H1 (cell line): ENCODE data around the gene PARD3. TPM values are rescaled to one million over a fixed set of nuclear protein-coding genes. Genes with fewer than 3 reads are reported as not detected.

Experiments used
- HDAC6 ChIP-seq: IDR thresholded peaks from one replicate; pipeline ENCODE4 v1.7.1; 2012; ENCODE audit warnings: low read depth, mild to moderate bottlenecking, inconsistent platforms, low read length, moderate library complexity
- POLR2AphosphoS5 ChIP-seq: IDR thresholded peaks from 2 replicates; pipeline ENCODE4 v1.6.1; 2011; ENCODE audit warnings: low read depth, low read length
- TAF1 ChIP-seq: IDR thresholded peaks from 2 replicates; pipeline ENCODE4 v1.6.1; 2011; ENCODE audit warnings: mild to moderate bottlenecking, low read depth, low read length
- TCF12 ChIP-seq: IDR thresholded peaks from 2 replicates; pipeline ENCODE4 v1.6.1; 2011; ENCODE audit warnings: low read depth, mild to moderate bottlenecking, low read length
- polyA plus RNA-seq, 7 experiments: library from polyadenylated mRNA; depleted of rRNA in 3 of 7; stranded (reverse) in 5 of 7; unstranded in 2 of 7; fragments of >200 nt in 5 of 7; fragments of 200-250 nt in 2 of 7; gene quantifications; 1 replicate in 5 of 7; 2 replicates in 1 of 7; 4 replicates in 1 of 7; pipeline versions ENCODE4 v1.2.1 to v1.2.3, GENCODE V29; 2011 to 2013; ENCODE audit warnings: missing spikeins in 2 of 7, mixed read lengths in 2 of 7
- total RNA-seq: library from RNA; stranded (reverse); fragmentation: NEBNext Ultra II Directional; extraction: Animal tissue kit (Norgen Biotek cat#: 25700); gene quantifications from 2 replicates; pipeline ENCODE4 v1.2.1, GENCODE V29; 2021
- TF ChIP-seq, protein P1 (sequence below): fragments of 300-600 bp; sonication (generic); IDR thresholded peaks from 2 replicates; pipeline ENCODE4 v1.7.1; 2012; ENCODE audit warnings: low read length, moderate library complexity, mild to moderate bottlenecking, inconsistent platforms; ENCODE audit not compliant: insufficient replicate concordance
- TF ChIP-seq, protein P2 (sequence below): IDR thresholded peaks from 2 replicates; pipeline ENCODE4 v1.6.1; 2011; ENCODE audit warnings: low read length, improper control_type of control experiment

Gene PARD3
- total and polyA plus RNA-seq, 2 of the 8 experiments (the other 6 are each of a cell fraction or from before 2014, with no cell fraction given), result 19.7 to 49.1 TPM

DNA sequence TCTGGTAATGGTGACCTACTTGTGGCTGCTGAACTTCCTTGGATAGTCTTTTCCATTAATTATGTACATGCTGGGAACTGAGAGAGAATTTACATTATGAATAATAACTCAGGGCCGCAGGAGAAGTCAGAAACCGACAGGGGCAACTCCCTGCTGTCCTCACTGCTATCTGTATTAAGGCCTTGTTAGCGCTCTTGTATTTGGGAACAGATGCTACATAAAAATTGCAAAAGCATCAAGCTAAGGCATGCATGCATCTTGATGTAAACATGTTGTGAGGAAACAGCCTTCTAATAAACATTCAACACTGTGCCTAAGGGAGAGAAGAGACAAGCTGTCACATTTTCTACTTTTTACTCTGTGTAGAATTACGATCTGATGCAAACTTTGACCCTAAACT, 158.4 kb downstream of the PARD3 start (continued):
- TF ChIP-seq, protein P1, sequence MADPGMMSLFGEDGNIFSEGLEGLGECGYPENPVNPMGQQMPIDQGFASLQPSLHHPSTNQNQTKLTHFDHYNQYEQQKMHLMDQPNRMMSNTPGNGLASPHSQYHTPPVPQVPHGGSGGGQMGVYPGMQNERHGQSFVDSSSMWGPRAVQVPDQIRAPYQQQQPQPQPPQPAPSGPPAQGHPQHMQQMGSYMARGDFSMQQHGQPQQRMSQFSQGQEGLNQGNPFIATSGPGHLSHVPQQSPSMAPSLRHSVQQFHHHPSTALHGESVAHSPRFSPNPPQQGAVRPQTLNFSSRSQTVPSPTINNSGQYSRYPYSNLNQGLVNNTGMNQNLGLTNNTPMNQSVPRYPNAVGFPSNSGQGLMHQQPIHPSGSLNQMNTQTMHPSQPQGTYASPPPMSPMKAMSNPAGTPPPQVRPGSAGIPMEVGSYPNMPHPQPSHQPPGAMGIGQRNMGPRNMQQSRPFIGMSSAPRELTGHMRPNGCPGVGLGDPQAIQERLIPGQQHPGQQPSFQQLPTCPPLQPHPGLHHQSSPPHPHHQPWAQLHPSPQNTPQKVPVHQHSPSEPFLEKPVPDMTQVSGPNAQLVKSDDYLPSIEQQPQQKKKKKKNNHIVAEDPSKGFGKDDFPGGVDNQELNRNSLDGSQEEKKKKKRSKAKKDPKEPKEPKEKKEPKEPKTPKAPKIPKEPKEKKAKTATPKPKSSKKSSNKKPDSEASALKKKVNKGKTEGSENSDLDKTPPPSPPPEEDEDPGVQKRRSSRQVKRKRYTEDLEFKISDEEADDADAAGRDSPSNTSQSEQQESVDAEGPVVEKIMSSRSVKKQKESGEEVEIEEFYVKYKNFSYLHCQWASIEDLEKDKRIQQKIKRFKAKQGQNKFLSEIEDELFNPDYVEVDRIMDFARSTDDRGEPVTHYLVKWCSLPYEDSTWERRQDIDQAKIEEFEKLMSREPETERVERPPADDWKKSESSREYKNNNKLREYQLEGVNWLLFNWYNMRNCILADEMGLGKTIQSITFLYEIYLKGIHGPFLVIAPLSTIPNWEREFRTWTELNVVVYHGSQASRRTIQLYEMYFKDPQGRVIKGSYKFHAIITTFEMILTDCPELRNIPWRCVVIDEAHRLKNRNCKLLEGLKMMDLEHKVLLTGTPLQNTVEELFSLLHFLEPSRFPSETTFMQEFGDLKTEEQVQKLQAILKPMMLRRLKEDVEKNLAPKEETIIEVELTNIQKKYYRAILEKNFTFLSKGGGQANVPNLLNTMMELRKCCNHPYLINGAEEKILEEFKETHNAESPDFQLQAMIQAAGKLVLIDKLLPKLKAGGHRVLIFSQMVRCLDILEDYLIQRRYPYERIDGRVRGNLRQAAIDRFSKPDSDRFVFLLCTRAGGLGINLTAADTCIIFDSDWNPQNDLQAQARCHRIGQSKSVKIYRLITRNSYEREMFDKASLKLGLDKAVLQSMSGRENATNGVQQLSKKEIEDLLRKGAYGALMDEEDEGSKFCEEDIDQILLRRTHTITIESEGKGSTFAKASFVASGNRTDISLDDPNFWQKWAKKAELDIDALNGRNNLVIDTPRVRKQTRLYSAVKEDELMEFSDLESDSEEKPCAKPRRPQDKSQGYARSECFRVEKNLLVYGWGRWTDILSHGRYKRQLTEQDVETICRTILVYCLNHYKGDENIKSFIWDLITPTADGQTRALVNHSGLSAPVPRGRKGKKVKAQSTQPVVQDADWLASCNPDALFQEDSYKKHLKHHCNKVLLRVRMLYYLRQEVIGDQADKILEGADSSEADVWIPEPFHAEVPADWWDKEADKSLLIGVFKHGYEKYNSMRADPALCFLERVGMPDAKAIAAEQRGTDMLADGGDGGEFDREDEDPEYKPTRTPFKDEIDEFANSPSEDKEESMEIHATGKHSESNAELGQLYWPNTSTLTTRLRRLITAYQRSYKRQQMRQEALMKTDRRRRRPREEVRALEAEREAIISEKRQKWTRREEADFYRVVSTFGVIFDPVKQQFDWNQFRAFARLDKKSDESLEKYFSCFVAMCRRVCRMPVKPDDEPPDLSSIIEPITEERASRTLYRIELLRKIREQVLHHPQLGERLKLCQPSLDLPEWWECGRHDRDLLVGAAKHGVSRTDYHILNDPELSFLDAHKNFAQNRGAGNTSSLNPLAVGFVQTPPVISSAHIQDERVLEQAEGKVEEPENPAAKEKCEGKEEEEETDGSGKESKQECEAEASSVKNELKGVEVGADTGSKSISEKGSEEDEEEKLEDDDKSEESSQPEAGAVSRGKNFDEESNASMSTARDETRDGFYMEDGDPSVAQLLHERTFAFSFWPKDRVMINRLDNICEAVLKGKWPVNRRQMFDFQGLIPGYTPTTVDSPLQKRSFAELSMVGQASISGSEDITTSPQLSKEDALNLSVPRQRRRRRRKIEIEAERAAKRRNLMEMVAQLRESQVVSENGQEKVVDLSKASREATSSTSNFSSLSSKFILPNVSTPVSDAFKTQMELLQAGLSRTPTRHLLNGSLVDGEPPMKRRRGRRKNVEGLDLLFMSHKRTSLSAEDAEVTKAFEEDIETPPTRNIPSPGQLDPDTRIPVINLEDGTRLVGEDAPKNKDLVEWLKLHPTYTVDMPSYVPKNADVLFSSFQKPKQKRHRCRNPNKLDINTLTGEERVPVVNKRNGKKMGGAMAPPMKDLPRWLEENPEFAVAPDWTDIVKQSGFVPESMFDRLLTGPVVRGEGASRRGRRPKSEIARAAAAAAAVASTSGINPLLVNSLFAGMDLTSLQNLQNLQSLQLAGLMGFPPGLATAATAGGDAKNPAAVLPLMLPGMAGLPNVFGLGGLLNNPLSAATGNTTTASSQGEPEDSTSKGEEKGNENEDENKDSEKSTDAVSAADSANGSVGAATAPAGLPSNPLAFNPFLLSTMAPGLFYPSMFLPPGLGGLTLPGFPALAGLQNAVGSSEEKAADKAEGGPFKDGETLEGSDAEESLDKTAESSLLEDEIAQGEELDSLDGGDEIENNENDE, result no peak
- TF ChIP-seq HDAC6 (no peak), TCF12 (no peak), TAF1 (no peak), POLR2AphosphoS5 (no peak)
- TF ChIP-seq, protein P2, sequence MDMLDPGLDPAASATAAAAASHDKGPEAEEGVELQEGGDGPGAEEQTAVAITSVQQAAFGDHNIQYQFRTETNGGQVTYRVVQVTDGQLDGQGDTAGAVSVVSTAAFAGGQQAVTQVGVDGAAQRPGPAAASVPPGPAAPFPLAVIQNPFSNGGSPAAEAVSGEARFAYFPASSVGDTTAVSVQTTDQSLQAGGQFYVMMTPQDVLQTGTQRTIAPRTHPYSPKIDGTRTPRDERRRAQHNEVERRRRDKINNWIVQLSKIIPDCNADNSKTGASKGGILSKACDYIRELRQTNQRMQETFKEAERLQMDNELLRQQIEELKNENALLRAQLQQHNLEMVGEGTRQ, result no peak
